Fibroblast of lung (primary cell): Measurements from ENCODE around the gene GOLM1. TPM values are rescaled to one million over a fixed set of nuclear protein-coding genes. Genes with fewer than 3 reads are reported as not detected.
"Not testable (repeated sequence)": the region's sequence is repeated elsewhere in the genome, so short reads cannot be mapped to it uniquely, and the experiment has no call there.

Source experiments
- DNase-seq, 2 donors: peaks; one replicate each; pipeline versions ENCODE4 v3.0.0 to v3.0.0-alpha.2; 2010; ENCODE audit warnings: low read depth in 2 of 2
- H2AFZ ChIP-seq: 2 replicates; pipeline ENCODE4 v1.5.1; 2012; ENCODE audit warnings: low read length, control low read depth, inconsistent platforms
- H3K27ac ChIP-seq: 2 replicates; pipeline ENCODE4 v1.5.1; 2011; ENCODE audit warnings: low read length, control low read depth; ENCODE audit not compliant: insufficient read depth
- H3K27me3 ChIP-seq: 2 replicates; pipeline ENCODE4 v1.5.1; 2011; ENCODE audit warnings: mild to moderate bottlenecking, low read length; ENCODE audit not compliant: control insufficient read depth, insufficient read depth
- H3K36me3 ChIP-seq: 2 replicates; pipeline ENCODE4 v1.5.1; 2011; ENCODE audit warnings: low read length; ENCODE audit not compliant: control insufficient read depth, insufficient read depth
- H3K4me1 ChIP-seq: 2 replicates; pipeline ENCODE4 v1.5.1; 2011; ENCODE audit warnings: low read length; ENCODE audit not compliant: control insufficient read depth, insufficient read depth; ENCODE audit errors: extremely low read depth
- H3K4me2 ChIP-seq: 2 replicates; pipeline ENCODE4 v1.5.1; 2011; ENCODE audit warnings: low read length, control low read depth; ENCODE audit not compliant: insufficient read depth; ENCODE audit errors: extremely low read depth
- H3K4me3 ChIP-seq, 4 experiments: fragments of 200-600 bp in 1 of 4; sonication (generic) in 1 of 4; replicated peaks in 1 of 4; 2 replicates each; pipeline ENCODE4 v1.5.1; 2011 to 2016; ENCODE audit warnings: low read length in 4 of 4, low read depth in 3 of 4, mild to moderate bottlenecking in 3 of 4, control low read depth in 2 of 4, inconsistent platforms in 1 of 4, mixed read lengths in 1 of 4; ENCODE audit not compliant: insufficient read depth in 1 of 4; ENCODE audit errors: control extremely low read depth in 1 of 4
- H3K79me2 ChIP-seq: 2 replicates; pipeline ENCODE4 v1.5.1; 2012; ENCODE audit warnings: mild to moderate bottlenecking, low read length, inconsistent platforms; ENCODE audit not compliant: control insufficient read depth, insufficient read depth
- H3K9ac ChIP-seq: 2 replicates; pipeline ENCODE4 v1.5.1; 2011; ENCODE audit warnings: mild to moderate bottlenecking, low read length, control low read depth; ENCODE audit not compliant: insufficient read depth
- H3K9me3 ChIP-seq: 2 replicates; pipeline ENCODE4 v1.5.1; 2012; ENCODE audit warnings: low read depth, low read length; ENCODE audit not compliant: control insufficient read depth, insufficient read depth
- H4K20me1 ChIP-seq: 2 replicates; pipeline ENCODE4 v1.5.1; 2011; ENCODE audit warnings: low read length; ENCODE audit not compliant: control insufficient read depth, insufficient read depth; ENCODE audit errors: extremely low read depth
- CTCF ChIP-seq, 2 donors: IDR thresholded peaks in 1 of 2; conservative IDR thresholded peaks in 1 of 2; 1 replicate in 1 of 2; 2 replicates in 1 of 2; pipeline ENCODE4 v1.5.1; 2011 to 2012; ENCODE audit warnings: low read length in 2 of 2, control low read depth in 1 of 2, inconsistent platforms in 1 of 2, low read depth in 1 of 2, mild to moderate bottlenecking in 1 of 2
- EZH2 ChIP-seq: IDR thresholded peaks from 2 replicates; pipeline ENCODE4 v1.5.1; 2012; ENCODE audit warnings: low read length, control low read depth, mild to moderate bottlenecking; ENCODE audit errors: missing control alignments
- polyA plus RNA-seq, 2 donors: library from polyadenylated mRNA; depleted of rRNA in 1 of 2; stranded (reverse) in 1 of 2; unstranded in 1 of 2; fragments of >200 nt; gene quantifications; 2 replicates each; pipeline ENCODE4 v1.2.1, GENCODE V29; 2011 to 2012; ENCODE audit warnings: missing spikeins in 1 of 2
- total RNA-seq: library from RNA; depleted of rRNA; stranded (reverse); fragments of >200 nt; gene quantifications from 2 replicates; pipeline ENCODE4 v1.2.1, GENCODE V29; 2014

Gene GOLM1
- total and polyA plus RNA-seq, 2 donors (not counting 1 experiment from before 2014, with no cell fraction given) = 46.7 to 64.0 TPM

- no peaks in the 10 kb centered on the region for H3K36me3 ChIP-seq
- no peak overlapping the region for H3K27ac ChIP-seq
- TF ChIP-seq CTCF (conservative IDR thresholded peaks at IDR 0.05 in 1 of 2, IDR thresholded peaks at IDR 0.05 in 1 of 2; ENCODE audit: low read depth in 1 of 2, low read length in 2 of 2) (no peak), EZH2 (no peak)
- no peak overlapping the region for H3K9ac ChIP-seq
- DNase-seq = no peak
- H3K27me3 ChIP-seq = no peaks in the 10 kb centered on the region
- H4K20me1 ChIP-seq = no peaks in the 10 kb centered on the region
- H3K4me1 ChIP-seq = no peaks in the 10 kb centered on the region
- no peak overlapping the region for H2AFZ ChIP-seq
- no peak overlapping the region for H3K4me2 ChIP-seq
- no peaks in the 10 kb centered on the region for H3K9me3 ChIP-seq
- H3K79me2 ChIP-seq = no peaks in the 10 kb centered on the region
- no peak overlapping the region for H3K4me3 ChIP-seq
Measured at GRCh38 chr9:86054695-86055094, 44.7 kb downstream of the GOLM1 start.

- Histone ChIP-seq H3K79me2 (no peaks in the 10 kb centered on the region), H2AFZ (no peak overlapping the region), H3K27ac (no peak overlapping the region), H4K20me1 (no peaks in the 10 kb centered on the region), H3K4me1 (no peaks in the 10 kb centered on the region), H3K4me3 (no peak overlapping the region), H3K9ac (no peak overlapping the region), H3K9me3 (no peaks in the 10 kb centered on the region), H3K36me3 (no peaks in the 10 kb centered on the region), H3K27me3 (no peaks in the 10 kb centered on the region), H3K4me2 (no peak overlapping the region)
- no peak for DNase-seq
- TF ChIP-seq CTCF (conservative IDR thresholded peaks at IDR 0.05 in 1 of 2, IDR thresholded peaks at IDR 0.05 in 1 of 2; ENCODE audit: low read depth in 1 of 2, low read length in 2 of 2) = no peak
- TF ChIP-seq EZH2 = no peak
Measured at GRCh38 chr9:86052556-86053468, 46.5 kb downstream of the GOLM1 start.

DNA sequence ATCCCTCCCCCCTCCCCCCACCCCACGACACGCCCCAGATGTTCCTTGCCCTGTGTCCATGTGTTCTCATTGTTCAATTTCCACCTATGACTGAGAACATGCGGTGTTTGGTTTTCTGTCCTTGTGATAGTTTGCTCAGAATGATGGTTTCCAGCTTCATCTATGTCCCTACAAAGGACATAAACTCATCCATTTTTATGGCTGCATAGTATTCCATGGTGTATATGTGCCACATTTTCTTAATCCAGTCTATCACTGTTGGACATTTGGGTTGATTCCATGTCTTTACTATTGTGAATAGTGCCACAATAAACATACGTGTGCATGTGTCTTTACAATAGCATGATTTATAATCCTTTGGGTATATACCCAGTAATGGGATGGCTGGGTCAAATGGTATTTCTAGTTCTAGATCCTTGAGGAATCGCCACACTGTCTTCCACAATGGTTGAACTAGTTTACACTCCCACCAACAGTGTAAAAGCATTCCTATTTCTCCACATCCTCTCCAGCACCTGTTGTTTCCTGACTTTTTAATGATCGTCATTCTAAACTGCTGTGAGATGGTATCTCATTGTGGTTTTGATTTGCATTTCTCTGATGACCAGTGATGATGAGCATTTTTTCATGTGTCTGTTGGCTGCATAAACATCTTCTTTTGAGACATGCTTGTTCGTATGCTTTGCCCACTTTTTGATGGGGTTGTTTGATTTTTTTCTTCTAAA is 51.2 kb downstream of the GOLM1 start:
- DNase-seq = not testable (repeated sequence)

More for the DNA sequence above, 51.2 kb downstream of the GOLM1 start:
- not testable (repeated sequence) for H3K79me2 ChIP-seq, H4K20me1 ChIP-seq, H3K27ac ChIP-seq, H3K27me3 ChIP-seq, H2AFZ ChIP-seq, H3K4me2 ChIP-seq, H3K36me3 ChIP-seq, H3K9me3 ChIP-seq, H3K4me3 ChIP-seq, H3K4me1 ChIP-seq, H3K9ac ChIP-seq
